HepG2 (cell line): ENCODE data around the gene C5AR2.

Experiments
- CTCF ChIP-seq: sonication (generic); formaldehyde crosslinking; IDR thresholded peaks from 2 replicates; pipeline ENCODE4 v1.5.0; 2020; ENCODE audit warnings: mild to moderate bottlenecking, missing genetic modification reagents, moderate library complexity
- FOXO4 ChIP-seq: sonication (generic); formaldehyde crosslinking; conservative IDR thresholded peaks from 2 replicates; pipeline ENCODE4 v1.8.1; 2023; ENCODE audit warnings: missing genetic modification reagents
- JUND ChIP-seq: sonication (generic); formaldehyde crosslinking; IDR thresholded peaks from 2 replicates; pipeline ENCODE4 v1.8.0; 2022; ENCODE audit warnings: mild to moderate bottlenecking, missing genetic modification reagents
- KAT7 ChIP-seq: IDR thresholded peaks from 2 replicates; pipeline ENCODE4 v1.6.1; 2018; ENCODE audit warnings: borderline replicate concordance, missing compliant biosample characterization
- SRY ChIP-seq: sonication (generic); formaldehyde crosslinking; IDR thresholded peaks from 2 replicates; pipeline ENCODE4 v1.8.0; 2022; ENCODE audit warnings: mild to moderate bottlenecking, missing genetic modification reagents
- TAF1 ChIP-seq: sonication (generic); formaldehyde crosslinking; IDR thresholded peaks from 2 replicates; pipeline ENCODE4 v1.4.0; 2020; ENCODE audit warnings: missing genetic modification reagents
- ZC3H4 ChIP-seq: sonication (generic); formaldehyde crosslinking; IDR thresholded peaks from 2 replicates; pipeline ENCODE4 v1.4.0; 2020; ENCODE audit warnings: missing genetic modification reagents, borderline replicate concordance
- ZNF569 ChIP-seq: sonication (generic); formaldehyde crosslinking; IDR thresholded peaks from 2 replicates; pipeline ENCODE4 v1.5.0; 2020; ENCODE audit warnings: mild to moderate bottlenecking, missing genetic modification reagents, moderate library complexity, borderline replicate concordance
- ZNF724P ChIP-seq: sonication (generic); formaldehyde crosslinking; IDR thresholded peaks from 2 replicates; pipeline ENCODE4 v1.8.0; 2022; ENCODE audit warnings: missing genetic modification reagents, borderline replicate concordance

- TF ChIP-seq KAT7 (no peak), CTCF (CRISPR knock-in tag) (no peak), SRY (CRISPR knock-in tag) (no peak), ZNF724P (no peak), ZC3H4 (CRISPR knock-in tag) (no peak), ZNF569 (CRISPR knock-in tag) (no peak), FOXO4 (no peak), JUND (no peak), TAF1 (no peak)
Observed at GRCh38 chr19:47350630-47351029, 18.7 kb downstream of the C5AR2 start.
